Measurements from ENCODE around the gene ITIH4. TPM values are rescaled to one million over a fixed set of nuclear protein-coding genes. Genes with fewer than 3 reads are reported as not detected.

ITIH4 gene
- polyA plus RNA-seq, 6 donors from 2014 or later, result not detected

- DNase-seq (peak; percentile 11), ATAC-seq (ENCODE audit: low read depth in 2 of 2) (peak in 1 of 2 donors; percentile 30)
- no peak overlapping the region for H3K4me3 Mint-ChIP-seq
- H3K36me3 Mint-ChIP-seq, result peaks cover 0 to 18% of the 10 kb centered on the region in 2 donors
- peak overlapping the region in 2 of 6 donors; percentile 56 to 65 for H3K27ac Mint-ChIP-seq
- H3K27me3 Mint-ChIP-seq, result no peaks in the 10 kb centered on the region
- peaks cover 0 to 5% (median 3%) of the 10 kb centered on the region in 3 donors for H3K4me1 Mint-ChIP-seq
- peaks cover 0 to 2% (median 0%) of the 10 kb centered on the region in 7 donors for H3K9me3 Mint-ChIP-seq
Measured at GRCh38 chr3:52845691-52846431, 15.4 kb upstream of the ITIH4 start.

GRCh38 chr3:52845157-52845556 lies 14.7 kb upstream of the ITIH4 start:
- Mint-ChIP-seq H3K4me3 (no peak overlapping the region), H3K4me1 (peaks cover 0 to 5% (median 3%) of the 10 kb centered on the region in 3 donors), H3K27ac (no peak overlapping the region), H3K36me3 (peaks cover 0 to 22% of the 10 kb centered on the region in 2 donors), H3K27me3 (no peaks in the 10 kb centered on the region), H3K9me3 (peaks cover 0 to 2% (median 0%) of the 10 kb centered on the region in 7 donors)
- DNase-seq (no peak), ATAC-seq (ENCODE audit: low read depth in 2 of 2) (no peak)

- H3K27me3 Mint-ChIP-seq, result no peaks in the 10 kb centered on the region
- peaks cover 0 to 26% of the 10 kb centered on the region in 2 donors for H3K36me3 Mint-ChIP-seq
- no peak for ATAC-seq (ENCODE audit: low read depth in 2 of 2)
- H3K9me3 Mint-ChIP-seq, result peaks cover 0 to 2% (median 0%) of the 10 kb centered on the region in 7 donors
- DNase-seq, result no peak
- H3K4me1 Mint-ChIP-seq, result peaks cover 0 to 5% (median 3%) of the 10 kb centered on the region in 3 donors
- peak overlapping the region in 1 of 6 donors; percentile 90 for H3K27ac Mint-ChIP-seq
- H3K4me3 Mint-ChIP-seq, result peak overlapping the region in 2 of 8 donors; percentile 29 to 30
Measured at GRCh38 chr3:52844290-52844975, 14.0 kb upstream of the ITIH4 start.

DNA sequence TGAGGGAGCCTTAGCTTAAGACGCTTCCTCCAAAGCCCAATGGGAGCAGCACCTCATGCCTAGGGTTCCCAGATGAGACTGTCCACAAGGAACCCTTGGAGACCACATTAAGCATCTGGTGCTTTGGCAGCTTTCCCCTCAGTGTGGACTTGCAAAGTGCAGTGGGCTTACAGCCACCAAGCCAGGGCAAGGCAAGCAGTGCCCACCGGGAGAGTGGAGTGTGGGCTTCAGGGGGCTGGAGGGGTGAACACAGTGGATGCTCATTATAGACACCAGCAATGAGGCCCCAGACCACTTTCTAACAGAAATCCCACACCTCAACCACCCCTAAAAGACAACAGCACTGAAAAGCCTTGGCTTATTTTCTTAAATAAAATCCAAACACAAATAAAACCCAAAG lies 13.4 kb upstream of the ITIH4 start:
- H3K27ac Mint-ChIP-seq, result no peak overlapping the region
- H3K4me3 Mint-ChIP-seq, result no peak overlapping the region
- no peaks in the 10 kb centered on the region for H3K27me3 Mint-ChIP-seq
- ATAC-seq (ENCODE audit: low read depth in 2 of 2), result no peak
- no peak for DNase-seq
- H3K9me3 Mint-ChIP-seq, result peaks cover 0 to 2% (median 0%) of the 10 kb centered on the region in 7 donors
- H3K36me3 Mint-ChIP-seq, result peaks cover 0 to 26% of the 10 kb centered on the region in 2 donors
- peaks cover 0 to 7% (median 3%) of the 10 kb centered on the region in 3 donors for H3K4me1 Mint-ChIP-seq

DNA sequence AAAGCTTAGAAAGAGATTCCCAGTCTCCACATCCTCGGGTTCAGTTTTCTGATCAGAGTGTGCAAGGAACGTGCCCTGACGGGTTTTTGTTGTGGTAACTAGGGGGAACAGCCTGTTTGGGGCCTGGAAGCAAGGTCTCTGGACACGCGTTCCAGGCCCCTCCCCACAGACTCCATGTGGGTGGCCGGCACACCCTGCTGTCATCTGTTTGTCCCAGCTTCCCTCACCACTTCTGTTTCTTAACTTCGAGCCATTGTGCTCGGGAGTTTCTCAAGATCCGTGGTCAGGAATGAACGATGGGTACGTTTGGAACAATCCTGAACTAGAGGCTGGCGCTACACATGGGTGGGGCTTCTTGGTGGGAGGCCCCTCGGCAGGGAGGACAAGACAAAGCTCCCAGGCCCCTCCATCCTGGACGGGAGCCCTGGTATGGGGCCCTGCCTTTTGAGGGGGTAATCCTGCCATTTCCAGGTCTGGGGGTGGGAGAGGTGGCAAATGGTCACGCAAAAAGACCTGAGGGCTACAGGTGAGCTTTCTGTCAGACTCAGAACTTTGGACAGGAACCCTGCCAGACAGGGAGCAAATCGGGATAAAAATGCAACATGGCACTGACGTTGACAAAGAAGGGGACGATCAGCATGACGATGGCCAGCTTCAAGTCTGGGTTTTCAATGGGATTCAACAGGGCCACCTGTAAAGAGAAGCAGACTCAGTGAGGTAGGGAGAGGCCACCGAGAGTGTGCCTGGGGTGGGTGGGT lies 12.8 kb upstream of the ITIH4 start:
- H3K9me3 Mint-ChIP-seq, result peaks cover 0 to 2% (median 0%) of the 10 kb centered on the region in 7 donors
- DNase-seq, result no peak
- no peak for ATAC-seq (ENCODE audit: low read depth in 2 of 2)
- H3K27me3 Mint-ChIP-seq, result no peaks in the 10 kb centered on the region
- H3K4me3 Mint-ChIP-seq, result peak overlapping the region in 1 of 8 donors; percentile 29
- H3K27ac Mint-ChIP-seq, result peak overlapping the region in 1 of 6 donors; percentile 64
- peaks cover 0 to 26% of the 10 kb centered on the region in 2 donors for H3K36me3 Mint-ChIP-seq
- H3K4me1 Mint-ChIP-seq, result peaks cover 0 to 10% (median 3%) of the 10 kb centered on the region in 3 donors

DNA sequence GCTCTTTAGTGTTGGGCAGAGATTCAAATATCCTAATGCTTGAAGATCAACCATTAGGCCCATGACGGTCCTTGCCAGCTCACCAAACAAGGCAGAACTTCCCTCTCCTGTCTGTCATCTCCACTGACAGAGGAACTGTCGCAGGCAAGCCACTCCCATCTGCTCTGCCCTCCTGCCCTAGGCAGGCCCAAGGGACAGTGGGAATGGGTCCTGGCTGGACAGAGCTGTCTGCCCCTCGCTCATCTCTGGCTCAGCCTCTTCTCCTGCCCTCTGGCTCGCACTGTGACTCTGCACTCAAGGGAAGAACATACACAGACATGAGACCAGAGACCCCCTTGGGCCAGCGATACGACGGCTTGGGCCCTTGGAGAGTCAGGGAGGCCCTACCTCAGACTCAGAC lies 12.0 kb upstream of the ITIH4 start:
- Mint-ChIP-seq H3K27ac (peak overlapping the region in 1 of 6 donors; percentile 53), H3K4me3 (no peak overlapping the region), H3K9me3 (peaks cover 0 to 2% (median 0%) of the 10 kb centered on the region in 7 donors), H3K36me3 (peaks cover 3 to 26% of the 10 kb centered on the region in 2 donors), H3K27me3 (no peaks in the 10 kb centered on the region), H3K4me1 (peaks cover 0 to 10% (median 3%) of the 10 kb centered on the region in 3 donors)
- ATAC-seq (ENCODE audit: low read depth in 2 of 2) (no peak), DNase-seq (no peak)

DNA sequence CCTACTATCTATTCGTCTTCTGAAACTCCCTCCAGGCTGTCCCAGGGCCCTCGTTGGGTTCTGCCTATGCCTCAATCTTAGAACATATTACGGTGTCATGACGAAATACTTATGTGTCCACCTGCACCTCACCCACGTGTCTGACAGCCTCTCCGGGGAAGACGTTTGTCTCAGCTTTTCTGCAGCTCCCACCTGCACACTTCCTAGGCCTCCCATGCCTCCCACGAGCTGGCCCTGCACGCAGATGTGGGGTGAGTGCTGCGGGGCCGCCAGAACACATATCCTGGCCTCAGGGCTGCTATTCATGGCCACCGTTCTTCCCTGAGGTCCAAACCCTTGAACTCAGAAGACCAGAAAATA lies 11.5 kb upstream of the ITIH4 start:
- ATAC-seq (ENCODE audit: low read depth in 2 of 2) (no peak), DNase-seq (no peak)
- Mint-ChIP-seq H3K9me3 (peaks cover 0 to 2% (median 0%) of the 10 kb centered on the region in 7 donors), H3K36me3 (peaks cover 4 to 26% of the 10 kb centered on the region in 2 donors), H3K27ac (no peak overlapping the region), H3K27me3 (no peaks in the 10 kb centered on the region), H3K4me3 (no peak overlapping the region), H3K4me1 (peaks cover 0 to 10% (median 3%) of the 10 kb centered on the region in 3 donors)

DNA sequence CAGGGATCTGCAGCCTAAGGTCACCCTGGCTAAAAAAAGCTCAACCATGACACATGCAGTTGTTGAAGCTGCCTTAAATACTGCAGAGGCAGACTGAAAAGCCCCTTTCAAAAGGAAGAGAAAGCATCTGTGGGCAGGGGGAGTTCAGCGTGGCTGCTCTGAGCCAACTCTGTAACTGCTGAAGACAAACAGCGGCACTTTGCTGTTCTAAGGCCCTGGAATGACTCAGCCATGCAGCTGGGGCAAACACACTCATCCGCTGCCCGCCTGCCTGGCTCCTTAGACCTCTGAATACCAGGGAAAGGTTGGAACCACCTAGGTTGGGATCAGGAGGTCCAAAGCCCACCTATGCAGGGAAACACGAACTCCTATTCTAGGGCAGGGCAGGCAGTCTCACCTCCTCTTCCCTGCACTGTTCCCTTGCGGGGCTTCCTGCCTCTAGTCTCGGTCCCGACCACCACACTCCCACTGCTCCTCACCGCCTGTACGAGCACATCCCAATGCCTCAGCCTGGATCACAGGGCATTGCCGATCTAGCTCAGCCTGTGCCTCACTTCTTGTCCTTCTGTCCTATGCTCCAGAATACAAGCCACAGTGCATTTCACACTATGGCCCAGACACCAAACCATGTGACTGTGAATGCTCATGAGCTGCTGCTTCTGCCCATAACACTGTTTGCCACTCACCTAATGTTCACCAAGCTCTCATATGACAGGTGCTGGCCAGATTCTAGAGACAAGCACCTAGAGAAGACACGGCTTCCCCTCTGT lies 10.9 kb upstream of the ITIH4 start:
- peaks cover 0 to 2% (median 0%) of the 10 kb centered on the region in 7 donors for H3K9me3 Mint-ChIP-seq
- H3K27me3 Mint-ChIP-seq, result no peaks in the 10 kb centered on the region
- ATAC-seq (ENCODE audit: low read depth in 2 of 2), result no peak
- DNase-seq, result no peak
- no peak overlapping the region for H3K4me3 Mint-ChIP-seq
- H3K27ac Mint-ChIP-seq, result peak overlapping the region in 2 of 6 donors; percentile 47 to 66
- H3K4me1 Mint-ChIP-seq, result peaks cover 0 to 7% (median under 1%) of the 10 kb centered on the region in 3 donors
- peaks cover 4 to 26% of the 10 kb centered on the region in 2 donors for H3K36me3 Mint-ChIP-seq

- DNase-seq (no peak), ATAC-seq (ENCODE audit: low read depth in 2 of 2) (no peak)
- Mint-ChIP-seq H3K27me3 (no peaks in the 10 kb centered on the region), H3K4me3 (peak overlapping the region in 1 of 8 donors; percentile 69), H3K27ac (peak overlapping the region in 2 of 6 donors; percentile 10 to 86), H3K36me3 (peaks cover 4 to 26% of the 10 kb centered on the region in 2 donors), H3K9me3 (peaks cover 0 to 2% (median 0%) of the 10 kb centered on the region in 7 donors), H3K4me1 (peaks cover 0 to 5% (median 0%) of the 10 kb centered on the region in 3 donors)
Measured at GRCh38 chr3:52839892-52840545, 9.5 kb upstream of the ITIH4 start.

GRCh38 chr3:52839268-52839575 lies 8.8 kb upstream of the ITIH4 start:
- Mint-ChIP-seq H3K27ac (no peak overlapping the region), H3K36me3 (peaks cover 4 to 26% of the 10 kb centered on the region in 2 donors), H3K27me3 (no peaks in the 10 kb centered on the region), H3K9me3 (no peaks in the 10 kb centered on the region), H3K4me1 (peaks cover 0 to 5% (median 0%) of the 10 kb centered on the region in 3 donors), H3K4me3 (no peak overlapping the region)
- DNase-seq, result no peak
- ATAC-seq (ENCODE audit: low read depth in 2 of 2), result no peak

GRCh38 chr3:52838561-52839267 lies 8.2 kb upstream of the ITIH4 start:
- H3K9me3 Mint-ChIP-seq, result no peaks in the 10 kb centered on the region
- DNase-seq, result no peak
- peak overlapping the region in 1 of 6 donors; percentile 26 for H3K27ac Mint-ChIP-seq
- H3K4me3 Mint-ChIP-seq, result no peak overlapping the region
- peaks cover 4 to 26% of the 10 kb centered on the region in 2 donors for H3K36me3 Mint-ChIP-seq
- no peaks in the 10 kb centered on the region for H3K27me3 Mint-ChIP-seq
- peaks cover 0 to 5% (median 0%) of the 10 kb centered on the region in 3 donors for H3K4me1 Mint-ChIP-seq
- no peak for ATAC-seq (ENCODE audit: low read depth in 2 of 2)

GRCh38 chr3:52836986-52837385 lies 6.5 kb upstream of the ITIH4 start:
- peaks cover 0 to 5% (median 0%) of the 10 kb centered on the region in 3 donors for H3K4me1 Mint-ChIP-seq
- ATAC-seq (ENCODE audit: low read depth in 2 of 2) (no peak), DNase-seq (no peak)
- H3K27ac Mint-ChIP-seq, result peak overlapping the region in 2 of 6 donors; percentile 53 to 81
- H3K9me3 Mint-ChIP-seq, result no peaks in the 10 kb centered on the region
- peaks cover 4 to 17% of the 10 kb centered on the region in 2 donors for H3K36me3 Mint-ChIP-seq
- no peak overlapping the region for H3K4me3 Mint-ChIP-seq
- H3K27me3 Mint-ChIP-seq, result no peaks in the 10 kb centered on the region

Measured in naive B cell (primary cell).